ENCODE results near the gene CHRNB1. TPM values are rescaled to one million over a fixed set of nuclear protein-coding genes. Genes with fewer than 3 reads are reported as not detected.
A peak's percentile ranks its signal among the peaks of the same experiment; 100 is the strongest.

The CHRNB1 gene
- total RNA-seq: 26.1 TPM

- peak in 2 of 3 donors; percentile 36 to 44 for DNase-seq (ENCODE audit: low read depth in 2 of 3, low spot score in 2 of 3)
Observed at GRCh38 chr17:7444682-7445618, at the start of gene CHRNB1. CHRNB1 (plus strand) TSS chr17:7445061; CDS start chr17:7445128, 67 bp downstream.

- DNase-seq (ENCODE audit: low read depth in 2 of 3, low spot score in 2 of 3): no peak
Observed at GRCh38 chr17:7396147-7396546, 48.7 kb upstream of the CHRNB1 start.

DNA sequence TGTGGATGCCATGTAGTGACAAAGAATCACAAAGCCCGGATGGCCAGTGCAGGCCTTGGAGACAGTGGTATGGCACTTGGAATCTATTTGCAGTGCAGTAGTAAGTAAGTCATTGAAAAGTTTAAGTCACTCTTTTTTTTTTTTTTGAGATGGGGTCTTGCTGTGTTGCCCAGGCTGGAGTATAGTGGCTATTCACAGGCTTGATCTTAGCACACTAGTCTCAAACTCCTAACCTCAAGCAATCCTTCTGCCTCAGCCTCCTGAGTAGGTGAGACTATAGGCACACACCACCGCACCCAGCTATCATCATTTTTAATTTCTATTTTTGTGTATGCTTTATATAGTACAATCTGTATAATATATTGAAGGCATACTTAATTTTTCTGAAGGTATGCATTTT lies 46.2 kb upstream of the CHRNB1 start:
- no peak for DNase-seq (ENCODE audit: low read depth in 2 of 3, low spot score in 2 of 3)

- DNase-seq (ENCODE audit: low read depth in 2 of 3, low spot score in 2 of 3): peak in 1 of 3 donors; percentile 35
Observed at GRCh38 chr17:7403043-7403726, 41.7 kb upstream of the CHRNB1 start.

DNA sequence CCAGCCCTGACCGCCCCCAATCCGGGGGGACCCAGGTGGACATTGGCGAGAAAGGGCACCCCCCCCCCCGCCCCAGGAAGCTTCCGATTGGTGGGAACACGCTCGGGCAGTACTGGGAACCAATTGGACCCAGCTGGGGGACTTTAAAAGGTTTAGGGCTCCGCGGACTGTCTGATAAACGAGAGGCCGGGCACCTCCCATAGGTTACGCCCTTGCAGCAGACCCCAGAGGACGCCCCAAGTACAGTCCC lies 41.2 kb upstream of the CHRNB1 start:
- no peak for DNase-seq (ENCODE audit: low read depth in 2 of 3, low spot score in 2 of 3)

DNA sequence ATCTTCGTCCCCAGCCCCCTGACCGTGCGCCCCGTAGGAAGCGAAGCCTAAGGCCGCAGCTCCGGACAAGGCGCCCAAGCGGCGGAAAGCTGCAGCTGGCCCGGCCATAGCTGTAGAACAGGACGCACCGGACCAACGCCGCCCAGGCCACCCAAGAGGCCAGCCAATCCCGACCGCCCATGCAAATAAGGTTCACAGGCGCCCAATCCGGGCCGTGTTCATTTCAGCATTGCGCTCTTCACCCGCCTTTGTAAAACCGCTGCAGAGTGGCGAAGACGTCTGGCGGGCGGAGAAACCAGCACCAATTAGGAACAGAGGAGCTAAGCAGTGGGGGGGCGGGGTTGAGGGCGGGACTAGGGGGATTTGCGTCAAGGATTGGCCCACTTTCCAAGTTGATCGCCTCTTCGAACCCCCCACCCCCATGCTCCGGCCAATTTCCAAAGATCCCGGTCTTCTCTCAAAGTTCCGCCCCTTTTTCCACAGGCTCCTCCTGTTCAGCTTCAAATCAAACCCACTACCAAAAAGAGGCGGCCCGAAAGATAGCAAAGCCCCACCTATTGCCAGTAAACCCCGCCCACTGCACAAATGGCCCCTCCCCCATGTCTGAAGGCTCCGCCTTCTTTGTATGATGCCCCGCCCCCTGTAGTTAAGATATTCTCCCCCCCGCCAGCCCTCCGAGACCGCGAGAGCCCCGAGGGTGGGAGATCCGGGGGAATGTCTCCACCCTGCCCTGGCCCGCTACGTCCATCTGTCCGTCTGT lies 40.7 kb upstream of the CHRNB1 start, which contains the start of gene TMEM256:
Gene TMEM256, minus strand, starts transcription at position 121 of the 760 bp plus-strand sequence. Its CDS starts 13 bp downstream, at position 108.
- peak; percentile 93 to 99 (median 98) for DNase-seq (ENCODE audit: low read depth in 2 of 3, low spot score in 2 of 3)

DNA sequence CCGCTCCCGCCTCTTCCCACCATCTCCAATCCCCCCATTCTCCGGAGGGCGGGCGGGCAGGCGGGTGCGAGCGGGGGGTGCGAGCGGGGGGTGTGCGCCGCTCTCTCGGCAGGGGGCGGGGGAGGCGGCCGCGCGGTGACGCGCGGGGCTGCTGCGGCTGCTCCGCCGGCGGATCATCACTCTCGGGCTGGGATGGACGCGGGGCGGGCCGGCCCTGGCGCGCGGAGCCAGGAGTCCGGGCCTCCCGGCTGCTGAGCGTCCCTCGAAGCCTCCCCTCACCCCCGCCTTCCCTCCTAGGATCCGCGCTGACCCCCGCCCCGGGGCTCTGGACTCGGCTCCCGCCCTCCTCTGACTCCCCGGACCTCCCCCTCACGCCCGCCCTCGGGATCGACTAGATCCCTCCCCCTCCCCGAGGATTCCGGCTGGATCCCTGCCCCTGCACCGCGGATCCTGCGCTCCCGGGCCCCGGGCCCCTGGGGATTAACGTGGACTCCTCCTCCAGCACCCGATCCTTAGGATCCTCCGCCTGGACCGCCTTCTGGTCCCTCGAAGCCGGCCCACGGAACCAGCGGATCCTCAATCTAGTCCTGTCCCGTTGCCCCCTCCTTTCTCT lies 40.0 kb upstream of the CHRNB1 start:
- DNase-seq (ENCODE audit: low read depth in 2 of 3, low spot score in 2 of 3): no peak

DNA sequence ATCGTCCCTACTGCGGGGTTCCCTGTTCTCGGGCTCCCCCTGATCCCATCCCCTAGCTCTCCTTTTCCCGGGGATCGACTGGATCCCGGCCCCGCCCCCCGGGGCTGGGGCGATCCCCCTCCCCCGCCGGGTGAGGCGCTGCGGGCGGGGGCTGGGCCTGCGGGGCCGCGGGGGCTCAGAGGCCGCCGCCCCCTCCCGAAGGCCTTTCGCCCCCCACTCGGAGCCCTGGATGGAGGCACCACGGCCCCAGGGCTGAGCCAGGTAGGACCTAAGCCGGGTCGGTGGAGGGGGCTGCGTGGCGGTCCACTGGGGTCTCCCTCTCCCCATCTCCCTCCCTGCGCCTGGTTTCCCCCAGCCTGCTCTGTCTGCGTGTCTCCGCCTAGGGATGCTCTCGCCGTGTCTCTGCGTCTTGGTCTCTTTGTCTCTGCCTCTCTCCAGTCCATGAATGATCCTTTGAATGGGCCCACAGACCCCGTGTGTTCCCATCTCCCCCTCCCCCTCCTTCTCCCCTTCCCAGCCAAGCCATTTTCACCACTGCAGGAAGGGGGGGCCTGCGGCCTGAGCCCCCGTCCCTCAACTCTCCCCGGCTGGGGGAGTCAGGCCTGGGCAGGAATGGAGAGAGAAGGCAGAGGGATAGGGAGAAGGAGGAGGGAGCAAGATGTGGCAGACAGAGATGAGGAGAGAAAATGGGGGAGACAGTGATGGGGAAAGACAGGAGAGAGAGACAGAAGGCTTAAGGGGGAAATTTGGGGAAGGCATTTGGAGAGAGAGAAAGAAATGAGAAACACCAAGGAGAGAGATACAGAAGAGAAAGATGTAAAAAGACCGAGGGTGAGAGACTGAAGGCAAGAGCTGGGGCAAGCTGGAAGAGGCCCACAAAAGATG lies 39.3 kb upstream of the CHRNB1 start:
- no peak for DNase-seq (ENCODE audit: low read depth in 2 of 3, low spot score in 2 of 3)

GRCh38 chr17:7406235-7406825 lies 38.5 kb upstream of the CHRNB1 start:
- no peak for DNase-seq (ENCODE audit: low read depth in 2 of 3, low spot score in 2 of 3)

GRCh38 chr17:7407082-7407481 lies 37.8 kb upstream of the CHRNB1 start:
- no peak for DNase-seq (ENCODE audit: low read depth in 2 of 3, low spot score in 2 of 3)

GRCh38 chr17:7407485-7408251 lies 37.2 kb upstream of the CHRNB1 start, which contains the start of gene NLGN2:
NLGN2 (plus strand) TSS chr17:7407845; CDS start chr17:7408256, 411 bp downstream.
- no peak for DNase-seq (ENCODE audit: low read depth in 2 of 3, low spot score in 2 of 3)

GRCh38 chr17:7408252-7408727 lies 36.6 kb upstream of the CHRNB1 start:
- DNase-seq (ENCODE audit: low read depth in 2 of 3, low spot score in 2 of 3): peak in 1 of 3 donors; percentile 6

DNA sequence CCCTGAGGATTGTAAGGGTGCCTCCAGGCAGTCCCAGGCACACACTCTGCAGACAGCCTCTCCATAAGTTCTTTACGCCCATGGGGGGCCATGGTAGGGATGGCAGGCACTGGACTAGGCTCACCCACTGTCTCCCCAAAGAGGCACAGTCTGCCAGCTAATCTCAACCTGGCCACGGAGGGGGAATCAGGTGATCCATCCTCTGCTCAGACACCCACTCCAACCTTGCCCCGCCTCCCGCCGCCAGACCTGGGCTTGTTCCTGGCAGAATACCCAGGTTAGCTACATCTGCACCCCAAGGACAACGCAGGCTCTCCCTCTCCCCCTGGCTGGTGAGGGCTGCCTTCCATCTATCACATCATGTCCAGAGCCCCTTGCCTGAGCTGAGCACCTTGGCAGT lies 36.0 kb upstream of the CHRNB1 start:
- DNase-seq (ENCODE audit: low read depth in 2 of 3, low spot score in 2 of 3): no peak

DNA sequence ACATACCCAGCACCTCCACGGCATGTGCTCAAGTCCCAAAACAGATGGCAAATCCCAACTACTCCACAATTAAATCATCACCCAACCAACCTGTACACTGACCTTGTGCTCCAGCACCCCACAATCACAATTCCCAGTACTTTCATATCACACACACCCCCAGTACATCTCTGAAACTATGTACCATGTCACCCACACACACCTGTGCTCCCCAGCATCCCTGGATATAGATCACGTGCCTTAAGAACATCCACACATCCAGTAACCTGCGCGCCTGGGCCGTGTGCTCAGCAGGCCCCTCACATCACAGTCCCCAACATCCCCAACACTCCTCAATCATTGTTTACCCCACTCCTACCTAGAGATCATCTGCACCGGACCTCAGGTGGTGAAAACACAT lies 35.1 kb upstream of the CHRNB1 start:
- no peak for DNase-seq (ENCODE audit: low read depth in 2 of 3, low spot score in 2 of 3)

DNA sequence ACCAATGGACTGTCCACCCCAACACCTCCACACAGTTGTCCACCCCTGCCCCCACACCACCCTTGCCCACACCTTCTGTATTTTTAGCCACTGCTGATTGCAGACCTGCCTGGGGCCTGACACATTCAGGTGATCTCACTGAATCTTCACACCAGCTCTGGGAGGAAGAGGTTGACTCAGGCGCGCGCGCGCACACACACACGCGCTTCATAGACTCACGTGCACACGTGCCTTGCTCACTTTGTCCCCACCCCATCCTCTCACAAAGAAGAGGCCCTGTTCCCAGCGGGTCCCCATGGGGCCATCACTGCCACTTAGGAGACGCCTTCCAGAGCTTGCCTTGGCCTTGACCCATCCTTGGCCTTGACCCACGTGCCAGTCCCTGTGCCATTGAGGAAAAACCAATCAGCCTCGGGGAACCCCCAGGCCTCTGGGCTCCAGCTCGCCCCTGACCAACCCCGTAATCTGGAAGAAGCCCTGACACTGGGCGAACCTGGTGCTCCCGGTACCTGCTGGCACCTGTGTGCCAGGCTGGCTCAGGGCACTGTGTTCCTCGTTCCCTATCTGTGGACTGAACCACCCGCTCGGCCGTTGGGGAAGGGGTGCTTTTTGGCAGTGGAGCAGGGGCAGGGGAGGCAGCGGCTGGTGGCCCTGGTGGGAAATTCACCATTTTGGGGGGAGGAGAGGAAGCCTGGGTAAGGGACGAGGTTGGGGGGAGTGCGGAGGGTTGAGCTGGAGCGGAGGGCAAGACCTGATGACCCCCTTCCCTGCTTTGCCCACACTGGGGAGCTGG lies 34.0 kb upstream of the CHRNB1 start:
- DNase-seq (ENCODE audit: low read depth in 2 of 3, low spot score in 2 of 3): no peak

DNA sequence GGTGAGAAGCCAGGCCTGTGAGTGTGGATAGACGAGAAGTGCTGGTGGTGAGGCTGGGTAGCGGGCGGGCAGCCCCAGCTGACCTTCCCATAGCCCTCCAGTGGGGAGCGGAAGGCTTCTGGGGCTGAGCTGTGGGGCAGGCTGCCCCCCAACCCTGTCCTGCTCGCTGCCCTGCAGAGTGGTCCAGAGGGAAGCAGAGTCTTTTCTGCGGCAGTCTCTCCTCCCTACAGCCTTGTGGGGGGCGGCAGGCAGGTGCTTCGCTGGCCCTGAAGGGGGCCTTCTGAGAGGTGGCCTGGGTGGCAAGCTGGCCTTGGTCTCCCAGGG lies 33.5 kb upstream of the CHRNB1 start:
- no peak for DNase-seq (ENCODE audit: low read depth in 2 of 3, low spot score in 2 of 3)

GRCh38 chr17:7413346-7413985 lies 31.4 kb upstream of the CHRNB1 start:
- no peak for DNase-seq (ENCODE audit: low read depth in 2 of 3, low spot score in 2 of 3)
